HEK293T (cell line): ENCODE results near the gene MUC4.
"Not testable (repeated sequence)": the region's sequence is repeated elsewhere in the genome, so short reads cannot be mapped to it uniquely, and the experiment has no call there.

ENCODE experiments used
- CTCF ChIA-PET: fragments of 350-600 bp; formaldehyde crosslinking; extraction: SDS; loops from one replicate; lab custom pipeline; 2021; ENCODE audit warnings: antibody characterized with exemption, inconsistent platforms; lab: Yijun Ruan, JAX
- POLR2A ChIA-PET: fragments of 350-600 bp; formaldehyde crosslinking; extraction: SDS; loops from one replicate; lab custom pipeline; 2020; ENCODE audit warnings: antibody characterized with exemption, inconsistent platforms; lab: Yijun Ruan, JAX
- DNase-seq: peaks from one replicate; pipeline ENCODE4 v3.0.0; 2012; ENCODE audit warnings: mixed read lengths; ENCODE audit errors: extremely low spot score
- ARNT ChIP-seq: fragments of 450-650 bp; IDR thresholded peaks from 2 replicates; pipeline ENCODE4 v1.6.1; 2017; ENCODE audit warnings: mild to moderate bottlenecking
- BHLHE40 ChIP-seq: fragments of 450-650 bp; IDR thresholded peaks from 2 replicates; pipeline ENCODE4 v1.6.1; 2016; ENCODE audit warnings: mild to moderate bottlenecking, moderate library complexity, borderline replicate concordance
- CTBP1 ChIP-seq: fragments of 450-650 bp; IDR thresholded peaks from 2 replicates; pipeline ENCODE4 v1.6.1; 2016; ENCODE audit warnings: borderline replicate concordance
- ELF4 ChIP-seq: fragments of 450-650 bp; IDR thresholded peaks from 2 replicates; pipeline ENCODE4 v1.6.1; 2017; ENCODE audit warnings: antibody characterized with exemption
- FOXA1 ChIP-seq: fragments of 450-650 bp; IDR thresholded peaks from 2 replicates; pipeline ENCODE4 v1.6.1; 2016; ENCODE audit warnings: mild to moderate bottlenecking
- FOXK2 ChIP-seq: fragments of 450-650 bp; IDR thresholded peaks from 2 replicates; pipeline ENCODE4 v1.6.1; 2016; ENCODE audit warnings: mild to moderate bottlenecking
- FOXM1 ChIP-seq: fragments of 450-650 bp; IDR thresholded peaks from 2 replicates; pipeline ENCODE4 v1.6.1; 2017; ENCODE audit warnings: mild to moderate bottlenecking, borderline replicate concordance
- HDGF ChIP-seq: fragments of 450-650 bp; IDR thresholded peaks from 2 replicates; pipeline ENCODE4 v1.6.1; 2017; ENCODE audit warnings: antibody characterized with exemption, borderline replicate concordance
- L3MBTL2 ChIP-seq: fragments of 450-650 bp; conservative IDR thresholded peaks from 2 replicates; pipeline ENCODE4 v1.6.1; 2016; ENCODE audit warnings: mild to moderate bottlenecking
- LEF1 ChIP-seq: fragments of 450-650 bp; IDR thresholded peaks from 2 replicates; pipeline ENCODE4 v1.6.1; 2017; ENCODE audit warnings: mild to moderate bottlenecking, borderline replicate concordance
- NFRKB ChIP-seq: fragments of 450-650 bp; IDR thresholded peaks from 2 replicates; pipeline ENCODE4 v1.6.1; 2016; ENCODE audit warnings: mild to moderate bottlenecking, moderate library complexity
- SP1 ChIP-seq: fragments of 450-650 bp; IDR thresholded peaks from 2 replicates; pipeline ENCODE4 v1.6.1; 2017
- SUZ12 ChIP-seq: fragments of 450-650 bp; IDR thresholded peaks from 2 replicates; pipeline ENCODE4 v1.6.1; 2016; ENCODE audit warnings: mild to moderate bottlenecking
- TARDBP ChIP-seq: fragments of 450-650 bp; IDR thresholded peaks from 2 replicates; pipeline ENCODE4 v1.6.1; 2016
- ZNF384 ChIP-seq: fragments of 450-650 bp; IDR thresholded peaks from 2 replicates; pipeline ENCODE4 v1.6.1; 2016
- TF ChIP-seq, protein P1 (sequence below): fragments of 450-650 bp; IDR thresholded peaks from 2 replicates; pipeline ENCODE4 v1.6.1; 2016

The MUC4 gene

DNA sequence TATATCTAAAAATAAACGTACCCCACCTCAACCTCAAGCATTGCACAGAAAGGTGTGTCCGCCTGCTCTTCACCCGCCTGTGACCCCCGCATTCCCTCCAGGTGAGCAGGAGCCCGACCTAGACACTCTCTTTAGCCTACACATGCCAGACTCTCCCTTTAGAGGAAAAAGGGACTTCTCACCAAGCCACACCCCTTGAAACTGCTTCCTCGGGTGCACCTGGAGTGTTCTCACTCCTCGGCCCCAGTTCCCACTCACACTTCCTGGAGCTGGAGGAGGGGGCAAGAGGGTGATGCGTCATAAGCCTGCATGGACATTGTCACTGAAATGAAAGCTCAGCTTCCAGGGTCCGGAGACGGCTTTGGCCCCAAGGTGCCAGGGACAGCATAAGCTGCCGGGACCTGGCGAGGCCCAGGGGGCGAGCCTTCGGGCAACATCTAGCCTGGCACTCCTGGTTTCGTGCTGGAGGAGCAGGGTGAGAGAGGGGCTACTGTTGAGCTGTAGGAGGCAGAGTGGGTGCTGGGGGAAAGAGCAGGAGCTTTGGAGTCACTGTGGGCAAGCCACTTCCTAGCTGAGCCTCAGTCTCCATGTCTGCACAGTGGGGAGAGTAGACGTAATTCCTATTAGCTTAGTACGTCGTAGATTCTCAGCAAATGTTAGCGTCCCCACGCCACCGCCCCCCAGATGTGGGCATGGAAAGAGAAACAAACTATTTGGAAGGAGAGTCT lies 9.8 kb upstream of the MUC4 start:
- POLR2A ChIA-PET, result no interaction called here
- CTCF ChIA-PET, result no interaction called here
- TF ChIP-seq SP1 (no peak), ELF4 (no peak), TARDBP (no peak), CTBP1 (no peak), FOXK2 (no peak), SUZ12 (no peak), BHLHE40 (no peak)
- no peak for DNase-seq

DNA sequence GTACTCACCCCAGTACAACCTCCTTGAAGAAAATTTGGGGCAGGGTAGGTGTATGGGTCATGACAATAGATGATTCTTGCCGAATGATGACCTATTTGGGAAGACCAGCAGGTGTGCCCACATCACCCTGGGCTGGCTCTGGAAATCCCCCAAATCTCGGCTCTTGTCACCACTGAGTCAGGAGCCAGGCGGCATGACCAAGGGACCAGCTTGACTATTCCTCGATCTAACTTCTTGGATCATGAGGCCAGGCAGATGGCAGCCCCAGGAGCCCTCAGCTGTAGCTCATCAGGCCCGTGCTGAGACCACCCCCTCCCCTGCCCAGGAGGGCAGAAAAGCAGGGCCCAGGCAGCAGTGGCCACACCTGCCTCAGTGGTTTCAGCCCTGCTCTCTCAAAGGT lies 9.2 kb upstream of the MUC4 start:
- ChIA-PET POLR2A (no interaction called here), CTCF (no interaction called here)
- TF ChIP-seq LEF1 (no peak), BHLHE40 (no peak), FOXA1 (no peak), HDGF (no peak)
- DNase-seq, result no peak

DNA sequence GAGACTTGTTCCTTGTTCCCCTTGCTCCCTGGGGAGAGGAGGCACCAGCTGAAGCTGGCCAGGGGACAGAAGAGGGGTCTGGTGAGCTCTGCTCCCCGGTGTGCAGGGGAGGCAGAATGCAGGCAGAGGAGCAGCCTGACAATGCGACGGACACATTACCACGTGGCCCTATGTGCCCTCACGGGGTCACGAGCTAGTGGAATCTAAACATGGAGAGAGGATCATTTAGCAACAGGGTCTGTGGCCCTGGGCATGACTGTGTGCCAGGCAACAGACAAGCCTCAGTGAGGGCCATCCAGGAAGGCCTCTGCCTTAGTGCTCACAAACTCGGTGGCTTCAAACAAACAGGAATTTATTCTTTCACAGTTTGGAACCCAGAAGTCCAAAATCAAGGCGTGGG lies 8.5 kb upstream of the MUC4 start:
- no peak for DNase-seq
- POLR2A ChIA-PET, result no interaction called here
- CTCF ChIA-PET, result no interaction called here
- no peak for TF ChIP-seq FOXM1
- no peak for TF ChIP-seq CTBP1
- no peak for TF ChIP-seq TARDBP
- no peak for TF ChIP-seq FOXK2
- TF ChIP-seq, protein P1, sequence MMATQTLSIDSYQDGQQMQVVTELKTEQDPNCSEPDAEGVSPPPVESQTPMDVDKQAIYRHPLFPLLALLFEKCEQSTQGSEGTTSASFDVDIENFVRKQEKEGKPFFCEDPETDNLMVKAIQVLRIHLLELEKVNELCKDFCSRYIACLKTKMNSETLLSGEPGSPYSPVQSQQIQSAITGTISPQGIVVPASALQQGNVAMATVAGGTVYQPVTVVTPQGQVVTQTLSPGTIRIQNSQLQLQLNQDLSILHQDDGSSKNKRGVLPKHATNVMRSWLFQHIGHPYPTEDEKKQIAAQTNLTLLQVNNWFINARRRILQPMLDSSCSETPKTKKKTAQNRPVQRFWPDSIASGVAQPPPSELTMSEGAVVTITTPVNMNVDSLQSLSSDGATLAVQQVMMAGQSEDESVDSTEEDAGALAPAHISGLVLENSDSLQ, result no peak
- no peak for TF ChIP-seq HDGF
- TF ChIP-seq BHLHE40, result no peak
- no peak for TF ChIP-seq ZNF384
- no peak for TF ChIP-seq L3MBTL2
- TF ChIP-seq ELF4, result no peak
- TF ChIP-seq LEF1, result no peak
- TF ChIP-seq ARNT, result no peak
- TF ChIP-seq NFRKB, result no peak
- no peak for TF ChIP-seq SP1
- no peak for TF ChIP-seq SUZ12
- TF ChIP-seq FOXA1, result no peak

DNA sequence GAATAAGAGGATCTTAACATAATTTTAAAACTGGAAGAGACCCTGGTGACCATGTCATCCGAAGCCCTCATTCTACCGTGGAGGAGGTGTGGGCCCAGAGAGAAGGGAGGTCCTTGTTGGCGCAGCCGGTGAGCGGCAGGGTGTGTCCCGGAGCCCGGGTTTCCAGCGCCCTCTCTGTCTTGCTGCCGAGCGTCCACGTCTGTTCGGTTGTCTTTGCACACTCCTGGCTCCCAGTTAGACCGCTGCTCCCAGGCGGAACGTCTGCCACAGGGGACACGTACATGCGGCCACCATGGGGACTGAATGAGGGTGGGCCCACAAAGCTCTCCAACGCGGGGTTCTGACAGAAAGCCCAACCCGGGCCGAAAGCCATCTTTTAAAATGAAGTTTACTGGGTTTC lies 6.6 kb upstream of the MUC4 start:
- POLR2A ChIA-PET, result no interaction called here
- no peak for DNase-seq
- TF ChIP-seq ARNT, result no peak
- no peak for TF ChIP-seq FOXA1
- CTCF ChIA-PET, result no interaction called here

DNA sequence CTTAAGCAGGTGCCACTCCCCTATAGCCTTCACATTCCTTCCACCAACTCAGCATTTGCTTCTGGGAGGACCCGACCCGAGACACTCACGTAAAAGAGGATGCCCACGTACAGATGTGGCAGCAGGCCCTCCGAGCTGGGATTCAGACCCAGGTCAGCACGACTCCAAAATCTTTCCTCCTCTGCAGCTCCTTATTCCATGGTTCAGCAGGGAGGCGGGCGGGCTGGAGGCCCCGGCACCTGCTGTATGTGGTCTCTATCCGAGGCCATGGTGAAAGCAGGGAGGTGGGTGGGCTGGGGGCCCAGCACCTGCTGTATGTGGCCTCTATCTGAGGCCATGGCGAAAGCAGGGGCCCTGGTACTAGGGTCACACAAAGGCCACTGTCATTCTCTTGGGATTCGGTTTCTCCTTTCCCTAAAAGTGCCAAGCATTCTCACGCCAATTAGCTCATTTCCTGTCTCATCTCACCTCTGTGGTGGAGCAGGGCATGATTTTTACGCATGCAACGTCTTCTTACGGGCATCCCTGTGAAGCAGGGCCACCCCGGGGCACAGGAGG lies 5.9 kb upstream of the MUC4 start:
- CTCF ChIA-PET, result no interaction called here
- no peak for DNase-seq
- POLR2A ChIA-PET, result no interaction called here
- TF ChIP-seq ARNT, result no peak
- no peak for TF ChIP-seq CTBP1
- TF ChIP-seq FOXM1, result no peak
- no peak for TF ChIP-seq LEF1

DNA sequence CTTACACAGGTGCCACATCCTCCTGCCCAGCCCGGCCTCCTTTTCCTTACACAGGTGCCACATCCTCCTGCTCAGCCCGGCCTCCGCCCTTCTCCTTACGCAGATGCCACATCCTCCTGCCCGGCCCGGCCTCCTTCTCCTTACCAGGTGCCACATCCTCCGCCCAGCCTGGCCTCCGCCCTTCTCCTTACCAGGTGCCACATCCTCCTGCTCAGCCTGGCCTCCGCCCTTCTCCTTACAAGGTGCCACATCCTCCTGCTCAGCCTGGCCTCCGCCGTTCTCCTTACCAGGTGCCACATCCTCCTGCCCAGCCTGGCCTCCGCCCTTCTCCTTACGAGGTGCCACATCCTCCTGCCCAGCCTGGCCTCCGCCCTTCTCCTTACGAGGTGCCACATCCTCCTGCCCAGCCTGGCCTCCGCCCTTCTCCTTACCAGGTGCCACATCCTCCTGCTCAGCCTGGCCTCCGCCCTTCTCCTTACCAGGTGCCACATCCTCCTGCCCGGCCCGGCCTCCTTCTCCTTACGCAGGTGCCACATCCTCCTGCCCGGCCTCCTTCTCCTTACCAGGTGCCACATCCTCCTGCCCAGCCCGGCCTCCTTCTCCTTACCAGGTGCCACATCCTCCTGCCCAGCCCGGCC lies 4.7 kb upstream of the MUC4 start:
- CTCF ChIA-PET, DNase-seq, POLR2A ChIA-PET: not testable (repeated sequence)

DNA sequence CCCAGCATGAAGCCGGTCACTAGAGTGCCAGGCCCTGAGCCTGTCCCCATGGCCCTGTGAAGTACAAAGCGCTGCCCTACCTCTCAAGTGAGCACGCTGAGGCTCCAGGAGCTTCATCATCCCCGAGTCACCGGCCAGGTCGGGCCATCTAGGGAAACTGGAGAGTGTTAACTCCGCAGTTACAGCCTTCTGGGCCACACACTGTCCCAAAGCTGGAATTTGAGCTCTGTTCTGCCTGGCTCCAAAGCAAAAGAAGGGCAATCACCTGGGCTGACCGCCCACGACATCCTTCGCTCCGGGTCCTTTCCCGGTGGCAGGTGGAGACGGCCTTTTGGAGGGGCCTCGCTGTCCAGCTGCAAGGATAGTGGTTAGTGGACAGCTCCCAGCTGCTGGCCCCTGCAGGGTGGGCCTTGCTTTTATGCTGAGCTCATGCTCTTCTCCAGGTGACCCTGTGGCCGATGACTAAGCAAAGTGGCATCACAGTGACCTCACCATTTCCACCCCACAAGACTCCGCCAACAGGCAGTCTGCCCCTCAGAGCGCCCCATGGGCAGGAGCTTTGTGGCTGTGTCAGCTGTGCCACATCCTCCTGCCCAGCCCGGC lies 3.5 kb upstream of the MUC4 start:
- CTCF ChIA-PET, result interaction anchor here (1.0 kb wide), 1 partner anchor 35 kb away, joined by 3 read pairs; no protein-coding TSS in a partner anchor
- POLR2A ChIA-PET, result no interaction called here
- DNase-seq, result no peak
- TF ChIP-seq L3MBTL2 (no peak), ELF4 (no peak), SUZ12 (no peak), BHLHE40 (no peak), TARDBP (no peak), HDGF (no peak), LEF1 (no peak), CTBP1 (no peak), ZNF384 (no peak), ARNT (no peak), NFRKB (no peak), FOXA1 (no peak), FOXK2 (no peak), SP1 (no peak), FOXM1 (no peak)
- TF ChIP-seq, protein P1, result no peak
